Measurements from ENCODE around the gene DHCR24.

The DHCR24 gene

DNA sequence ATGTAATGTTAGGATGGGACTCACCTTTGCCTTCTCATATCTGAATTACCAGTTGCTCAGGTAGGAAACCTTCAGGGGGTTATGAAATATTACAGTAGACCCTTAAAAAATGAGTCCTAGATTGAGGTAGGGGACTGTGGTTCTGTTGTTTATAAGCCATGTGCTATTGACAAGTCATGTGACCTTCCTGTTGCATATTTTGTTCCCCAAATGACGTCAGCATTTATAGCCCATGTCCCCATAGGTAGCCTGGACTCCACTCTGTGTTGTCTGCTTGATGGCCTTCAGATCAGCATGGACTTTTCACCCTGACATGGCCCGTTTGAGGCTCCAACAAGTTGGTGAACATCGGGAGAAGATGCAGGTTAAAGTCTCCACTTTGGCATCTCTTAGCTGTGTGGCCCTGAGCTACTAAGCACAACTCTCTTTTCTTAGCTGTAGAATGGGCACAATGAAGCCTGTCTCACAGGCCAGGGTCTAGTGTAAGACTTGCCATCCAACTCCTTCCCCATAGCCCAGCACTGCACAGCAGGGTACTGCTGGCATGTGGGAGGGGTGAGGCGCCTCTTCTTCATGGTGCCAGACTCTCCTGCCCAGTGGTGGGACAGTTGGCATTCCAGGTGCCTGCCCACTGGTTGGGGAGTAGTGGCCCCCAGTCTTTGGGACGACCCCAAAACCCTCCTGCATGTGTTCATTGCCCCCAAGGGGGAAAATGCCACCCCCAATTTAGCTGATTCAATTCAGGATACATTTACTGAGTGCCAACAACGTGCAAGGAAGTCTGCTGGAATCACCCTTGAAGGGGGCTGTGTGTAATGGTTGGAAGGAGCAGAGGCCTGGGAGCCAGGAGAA lies 49.8 kb downstream of the DHCR24 start:
- DNase-seq (ENCODE audit: low read depth), result no peak
- H3K4me3 ChIP-seq (ENCODE audit: low read length), result no peak overlapping the region
- TF ChIP-seq, protein P1, sequence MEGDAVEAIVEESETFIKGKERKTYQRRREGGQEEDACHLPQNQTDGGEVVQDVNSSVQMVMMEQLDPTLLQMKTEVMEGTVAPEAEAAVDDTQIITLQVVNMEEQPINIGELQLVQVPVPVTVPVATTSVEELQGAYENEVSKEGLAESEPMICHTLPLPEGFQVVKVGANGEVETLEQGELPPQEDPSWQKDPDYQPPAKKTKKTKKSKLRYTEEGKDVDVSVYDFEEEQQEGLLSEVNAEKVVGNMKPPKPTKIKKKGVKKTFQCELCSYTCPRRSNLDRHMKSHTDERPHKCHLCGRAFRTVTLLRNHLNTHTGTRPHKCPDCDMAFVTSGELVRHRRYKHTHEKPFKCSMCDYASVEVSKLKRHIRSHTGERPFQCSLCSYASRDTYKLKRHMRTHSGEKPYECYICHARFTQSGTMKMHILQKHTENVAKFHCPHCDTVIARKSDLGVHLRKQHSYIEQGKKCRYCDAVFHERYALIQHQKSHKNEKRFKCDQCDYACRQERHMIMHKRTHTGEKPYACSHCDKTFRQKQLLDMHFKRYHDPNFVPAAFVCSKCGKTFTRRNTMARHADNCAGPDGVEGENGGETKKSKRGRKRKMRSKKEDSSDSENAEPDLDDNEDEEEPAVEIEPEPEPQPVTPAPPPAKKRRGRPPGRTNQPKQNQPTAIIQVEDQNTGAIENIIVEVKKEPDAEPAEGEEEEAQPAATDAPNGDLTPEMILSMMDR (IDR thresholded peaks at IDR 0.05; ENCODE audit: insufficient read depth, low read depth, low read length, missing control alignments), result no peak

- no peak overlapping the region for H3K4me3 ChIP-seq (ENCODE audit: low read length)
- no peak for DNase-seq (ENCODE audit: low read depth)
- TF ChIP-seq, protein P1 (IDR thresholded peaks at IDR 0.05; ENCODE audit: insufficient read depth, low read depth, low read length, missing control alignments), result no peak
These were observed 50.4 kb downstream of the DHCR24 start for GRCh38 chr1:54836594-54836993.

DNA sequence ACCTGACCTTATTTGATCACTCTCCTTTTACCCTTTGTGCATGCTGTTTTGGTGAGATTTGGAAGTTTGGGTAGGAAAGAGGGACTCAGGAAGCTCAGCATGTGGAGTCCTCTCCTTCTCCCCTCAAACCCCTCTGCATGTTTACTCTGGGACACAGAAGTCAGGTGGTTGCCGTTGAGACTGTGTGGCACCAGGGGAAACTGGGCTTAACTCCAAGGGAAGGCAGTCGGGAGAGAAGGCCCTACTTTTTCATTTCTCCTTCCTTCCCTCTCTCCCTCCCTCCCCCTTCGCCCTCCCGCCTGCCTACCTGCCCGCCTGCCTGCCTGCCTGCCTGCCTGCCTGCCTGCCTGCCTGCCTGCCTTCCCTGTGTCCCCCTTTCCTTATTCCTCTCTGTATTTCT lies 51.0 kb downstream of the DHCR24 start:
- H3K4me3 ChIP-seq (ENCODE audit: low read length), result no peak overlapping the region
- TF ChIP-seq, protein P1 (IDR thresholded peaks at IDR 0.05; ENCODE audit: insufficient read depth, low read depth, low read length, missing control alignments), result no peak
- DNase-seq (ENCODE audit: low read depth), result no peak

DNA sequence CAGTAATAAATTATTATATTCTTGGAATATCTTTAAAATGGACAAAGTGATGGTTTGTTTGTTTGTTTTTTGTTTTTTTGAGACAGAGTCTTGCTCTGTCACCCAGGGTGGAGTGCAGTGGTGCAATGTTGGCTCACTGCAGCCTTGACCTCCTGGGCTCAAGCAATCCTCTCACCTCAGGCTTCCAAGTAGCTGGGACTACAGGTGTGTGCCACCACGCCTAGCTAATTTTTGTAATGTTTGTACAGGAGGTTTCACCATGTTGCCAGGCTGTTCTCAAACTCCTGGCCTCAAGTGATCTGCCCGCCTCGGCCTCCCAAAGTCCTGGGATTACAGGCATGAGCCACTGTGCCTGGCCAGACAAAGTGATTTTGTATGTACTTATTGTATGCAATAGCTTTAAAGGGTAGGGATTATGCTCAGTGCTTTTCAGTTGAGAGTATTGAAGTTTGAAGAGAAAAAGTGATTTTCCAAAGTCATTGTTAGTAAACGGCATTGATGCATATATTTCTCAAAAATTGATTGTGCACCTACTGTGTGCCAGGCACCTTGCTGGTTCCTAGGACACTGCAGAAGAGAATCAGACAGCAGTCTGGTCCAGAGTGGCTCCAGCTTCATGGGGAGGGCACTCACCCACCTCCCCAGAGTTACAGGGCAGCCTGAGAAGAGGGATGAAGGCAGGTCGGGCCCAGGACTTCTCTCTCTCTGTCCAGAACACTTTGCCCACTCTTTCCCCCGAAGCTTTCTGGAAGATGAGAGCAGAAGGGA lies 51.7 kb downstream of the DHCR24 start:
- TF ChIP-seq, protein P1 (IDR thresholded peaks at IDR 0.05; ENCODE audit: insufficient read depth, low read depth, low read length, missing control alignments), result no peak
- no peak for DNase-seq (ENCODE audit: low read depth)
- H3K4me3 ChIP-seq (ENCODE audit: low read length), result no peak overlapping the region

DNA sequence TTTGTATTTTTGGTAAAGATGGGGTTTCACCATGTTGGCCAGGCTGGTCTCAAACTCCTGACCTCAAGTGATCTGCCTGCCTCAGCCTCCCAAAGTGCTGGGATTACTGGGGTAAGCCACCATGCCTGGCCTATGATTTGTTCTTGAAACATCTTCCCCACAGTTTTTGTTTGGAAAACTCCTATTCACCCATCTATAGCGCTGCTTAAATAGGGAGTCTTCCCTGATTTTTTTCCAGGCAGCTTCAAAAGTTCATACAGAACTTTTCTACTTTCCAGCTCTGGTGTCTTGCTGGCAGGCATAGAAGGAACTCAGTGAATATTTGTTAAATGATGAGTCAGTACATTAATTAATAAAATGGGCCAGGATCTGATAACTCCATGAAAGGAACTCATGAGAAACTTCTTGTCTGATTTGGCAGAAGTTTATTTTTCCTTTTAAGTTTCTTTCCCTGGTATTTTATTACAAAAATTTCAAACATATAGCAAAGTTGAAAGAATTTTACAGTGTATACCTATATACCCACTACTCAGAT lies 52.9 kb downstream of the DHCR24 start:
- TF ChIP-seq, protein P1 (IDR thresholded peaks at IDR 0.05; ENCODE audit: insufficient read depth, low read depth, low read length, missing control alignments), result no peak
- DNase-seq (ENCODE audit: low read depth), result no peak
- H3K4me3 ChIP-seq (ENCODE audit: low read length), result no peak overlapping the region

DNA sequence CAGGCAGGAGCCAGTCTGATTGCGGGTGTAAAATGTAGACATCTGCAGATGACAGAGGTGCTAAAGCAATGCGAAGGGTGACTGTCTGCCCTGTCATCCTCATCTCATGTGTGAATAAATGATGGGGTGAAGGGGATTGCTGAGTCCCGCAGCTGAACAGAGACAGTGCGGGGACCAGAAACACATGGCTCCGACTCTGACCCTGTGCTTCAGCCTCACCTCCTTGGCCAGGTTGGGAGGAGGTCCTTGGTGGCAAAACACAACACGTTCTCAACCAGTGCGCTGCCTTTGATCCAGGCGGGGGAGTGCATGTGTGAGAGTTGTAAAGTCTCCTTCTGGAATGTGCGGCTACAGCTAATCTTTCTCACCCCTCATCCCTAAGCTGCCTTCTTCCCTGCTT lies 53.9 kb downstream of the DHCR24 start:
- TF ChIP-seq, protein P1 (IDR thresholded peaks at IDR 0.05; ENCODE audit: insufficient read depth, low read depth, low read length, missing control alignments), result no peak
- no peak overlapping the region for H3K4me3 ChIP-seq (ENCODE audit: low read length)
- DNase-seq (ENCODE audit: low read depth), result no peak

Data from epithelial cell of esophagus (primary cell).